Endothelial cell of umbilical vein (primary cell): ENCODE data around the gene GLYATL1B. TPM values are rescaled to one million over a fixed set of nuclear protein-coding genes. Genes with fewer than 3 reads are reported as not detected.

Experiments used
- BruUV-seq: library from RNA; stranded (reverse); fragments of 400-500 nt; replicated peaks from 2 replicates; lab custom pipeline; 2021; lab: Mats Ljungman, UMichigan
- CTCF ChIA-PET: fragments of 300-600, 350-600 bp; sonication (Branson Sonifier 250); formaldehyde crosslinking; loops from one replicate; lab custom pipeline; 2021; ENCODE audit warnings: antibody characterized with exemption, inconsistent platforms; lab: Charles Lee
- POLR2A ChIA-PET: fragments of 300-600, 350-600 bp; sonication (Branson Sonifier 250); formaldehyde crosslinking; loops from one replicate; lab custom pipeline; 2021; ENCODE audit warnings: antibody characterized with exemption, inconsistent platforms; lab: Charles Lee
- DNase-seq: peaks from one replicate; pipeline ENCODE4 v3.0.0-alpha.2; 2011; ENCODE audit warnings: low read depth, low spot score
- FAIRE-seq: peaks from 2 replicates; lab custom pipeline; 2011; peaks lifted over from hg19 to GRCh38; lab: Jason Lieb, UNC
- H2AFZ ChIP-seq: 2 replicates; pipeline ENCODE4 v1.6.0; 2012; ENCODE audit warnings: low read depth, low read length, control low read depth, inconsistent platforms
- H3K27ac ChIP-seq: 2 replicates; pipeline ENCODE4 v1.5.1; 2011; ENCODE audit warnings: low read depth, mild to moderate bottlenecking, control low read depth, low read length, moderate library complexity; ENCODE audit not compliant: insufficient read depth
- H3K27me3 ChIP-seq, 2 experiments: 2 replicates each; pipeline versions ENCODE4 v1.6.0 to v1.6.1; 2011; ENCODE audit warnings: low read length in 2 of 2, mixed read lengths in 1 of 2; ENCODE audit not compliant: control insufficient read depth in 2 of 2, insufficient read depth in 2 of 2
- H3K36me3 ChIP-seq, 2 experiments: 2 replicates in 1 of 2; 3 replicates in 1 of 2; pipeline ENCODE4 v1.5.1; 2011; ENCODE audit warnings: low read length in 2 of 2, mild to moderate bottlenecking in 1 of 2, moderate library complexity in 1 of 2; ENCODE audit not compliant: control insufficient read depth in 2 of 2, insufficient read depth in 2 of 2; ENCODE audit errors: extremely low read depth in 1 of 2
- H3K4me1 ChIP-seq: 3 replicates; pipeline ENCODE4 v1.5.1; 2011; ENCODE audit warnings: mild to moderate bottlenecking, low read length; ENCODE audit not compliant: control insufficient read depth, insufficient read depth; ENCODE audit errors: extremely low read depth
- H3K4me2 ChIP-seq: 2 replicates; pipeline ENCODE4 v1.6.1; 2011; ENCODE audit warnings: low read length, control low read depth, mixed read lengths; ENCODE audit not compliant: insufficient read depth
- H3K4me3 ChIP-seq, 3 experiments: fragments of 200-600 bp in 1 of 3; sonication (generic), shearing (Covaris generic) in 1 of 3; replicated peaks in 1 of 3; 2 replicates each; pipeline ENCODE4 v1.5.1; 2011 to 2016; ENCODE audit warnings: control low read depth in 3 of 3, low read length in 3 of 3, mild to moderate bottlenecking in 2 of 3, inconsistent platforms in 1 of 3, low read depth in 1 of 3, moderate library complexity in 1 of 3; ENCODE audit not compliant: insufficient read depth in 1 of 3
- H3K79me2 ChIP-seq: 2 replicates; pipeline ENCODE4 v1.6.0; 2012; ENCODE audit warnings: low read length, inconsistent platforms; ENCODE audit not compliant: control insufficient read depth, insufficient read depth
- H3K9ac ChIP-seq: replicated peaks from 2 replicates; pipeline ENCODE3; 2011; ENCODE audit warnings: low read length, control low read depth; ENCODE audit not compliant: insufficient read depth; ENCODE audit errors: extremely low read depth
- H3K9me1 ChIP-seq: replicated peaks from 3 replicates; pipeline ENCODE4 v1.6.0; 2011; ENCODE audit warnings: mild to moderate bottlenecking, low read length; ENCODE audit not compliant: control insufficient read depth, insufficient read depth; ENCODE audit errors: extremely low read depth
- H3K9me3 ChIP-seq: replicated peaks from 2 replicates; pipeline ENCODE4 v1.5.1; 2012; ENCODE audit warnings: low read length, inconsistent platforms; ENCODE audit not compliant: control insufficient read depth, insufficient read depth
- H4K20me1 ChIP-seq: replicated peaks from 2 replicates; pipeline ENCODE3; 2011; ENCODE audit warnings: mild to moderate bottlenecking, low read length; ENCODE audit not compliant: control insufficient read depth, insufficient read depth; ENCODE audit errors: extremely low read depth
- CTCF ChIP-seq, 2 donors: IDR thresholded peaks; 1 replicate in 1 of 2; 2 replicates in 1 of 2; pipeline ENCODE4 v1.5.1; 2011; ENCODE audit warnings: low read length in 2 of 2, mild to moderate bottlenecking in 2 of 2, moderate library complexity in 2 of 2, control low read depth in 1 of 2, inconsistent platforms in 1 of 2, low read depth in 1 of 2; ENCODE audit not compliant: insufficient read depth in 1 of 2; ENCODE audit errors: extremely low read depth in 1 of 2
- EZH2 ChIP-seq: IDR thresholded peaks from 2 replicates; pipeline ENCODE4 v1.6.1; 2012; ENCODE audit warnings: borderline replicate concordance, low read depth, mild to moderate bottlenecking, moderate library complexity, low read length, inconsistent platforms; ENCODE audit not compliant: severe bottlenecking
- FOS ChIP-seq: IDR thresholded peaks from 2 replicates; pipeline ENCODE4 v1.6.1; 2011; ENCODE audit warnings: mild to moderate bottlenecking, low read length, moderate library complexity, borderline replicate concordance; ENCODE audit not compliant: insufficient read depth
- GATA2 ChIP-seq: IDR thresholded peaks from 2 replicates; pipeline ENCODE4 v1.7.0; 2011; ENCODE audit warnings: low read depth, mild to moderate bottlenecking, moderate library complexity, mixed read lengths, low read length; ENCODE audit not compliant: insufficient read length, insufficient read depth
- JUN ChIP-seq: IDR thresholded peaks from 2 replicates; pipeline ENCODE4 v1.6.1; 2011; ENCODE audit warnings: borderline replicate concordance, low read depth; ENCODE audit not compliant: insufficient read length, insufficient read depth
- MYC ChIP-seq: IDR thresholded peaks from one replicate; pipeline ENCODE4 v1.6.1; 2011; ENCODE audit warnings: mild to moderate bottlenecking, low read depth, low read length
- POLR2A ChIP-seq: IDR thresholded peaks from 2 replicates; pipeline ENCODE4 v1.6.1; 2012; ENCODE audit warnings: low read depth, mild to moderate bottlenecking, control low read depth, low read length
- POLR2AphosphoS5 ChIP-seq: IDR thresholded peaks from 2 replicates; pipeline ENCODE4 v1.6.1; 2012; ENCODE audit warnings: low read depth, mild to moderate bottlenecking, control low read depth, low read length, moderate library complexity; ENCODE audit not compliant: insufficient read depth
- dilution Hi-C: fragments of 300-500 bp; cut with MboI; formaldehyde crosslinking; loops from one replicate; pipeline ENCODE4 v1.15.0; 2019; ENCODE audit warnings: low sequenced_read_pairs; ENCODE audit not compliant: extremely low pct_ligation_motif_present
- intact Hi-C: fragments of 100-400 bp; cut with micrococcal nuclease; formaldehyde crosslinking; loops from one replicate; pipeline ENCODE4 v1.10.0; 2022
- polyA plus RNA-seq, 4 experiments: library from polyadenylated mRNA; depleted of rRNA in 3 of 4; stranded (reverse) in 3 of 4; unstranded in 1 of 4; fragments of >200 nt; gene quantifications; 2 replicates each; pipeline versions ENCODE4 v1.2.1 to v1.2.3, GENCODE V29; 2011 to 2012; ENCODE audit warnings: missing spikeins in 1 of 4
- total RNA-seq: library from RNA; stranded (reverse); gene quantifications from 2 replicates; pipeline ENCODE4 v1.2.3, GENCODE V29; 2021
- TF ChIP-seq, protein P1 (sequence below): IDR thresholded peaks from 2 replicates; pipeline ENCODE4 v1.6.1; 2011; ENCODE audit not compliant: insufficient read depth, insufficient read length

Gene GLYATL1B
- total and polyA plus RNA-seq, 2 donors (not counting 3 experiments of a cell fraction or from before 2014, with no cell fraction given) = not detected

- Histone ChIP-seq H3K4me3 (peak within 1 kb of the TSS; percentile 69 to 90 (median 74)), H3K9me1 (no peaks in the 10 kb centered on the region), H2AFZ (peak within 1 kb of the TSS; percentile 78), H3K27ac (peak within 1 kb of the TSS; percentile 74), H3K79me2 (peaks cover 22% of the 10 kb centered on the region), H3K9ac (peak within 1 kb of the TSS; percentile 85), H4K20me1 (no peaks in the 10 kb centered on the region), H3K36me3 (peaks cover 0 to 2% of the 10 kb centered on the region in 2 experiments), H3K27me3 (no peaks in the 10 kb centered on the region), H3K4me1 (peaks cover 32% of the 10 kb centered on the region), H3K9me3 (no peaks in the 10 kb centered on the region), H3K4me2 (peak within 1 kb of the TSS; percentile 95)
- TF ChIP-seq EZH2 (no peak), GATA2 (no peak), CTCF (IDR thresholded peaks at IDR 0.05; ENCODE audit: extremely low read depth in 1 of 2, insufficient read depth in 1 of 2, low read depth in 1 of 2, low read length in 2 of 2) (peak; percentile 17 to 47), POLR2AphosphoS5 (peak; percentile 77), JUN (no peak), MYC (no peak), POLR2A (peak; percentile 66), FOS (no peak)
- TF ChIP-seq, protein P1, sequence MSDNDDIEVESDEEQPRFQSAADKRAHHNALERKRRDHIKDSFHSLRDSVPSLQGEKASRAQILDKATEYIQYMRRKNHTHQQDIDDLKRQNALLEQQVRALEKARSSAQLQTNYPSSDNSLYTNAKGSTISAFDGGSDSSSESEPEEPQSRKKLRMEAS = no peak
- ChIA-PET CTCF (interaction anchor here (0.8 to 6.0 kb wide), 14 partner anchors 8 to 490 kb away, joined by 3 to 91 read pairs (median 4); partner anchors contain the start of genes DTX4 and FAM111B), POLR2A (interaction anchor here (1.0 to 1.2 kb wide), 2 partner anchors 15 to 38 kb away, joined by 3 to 6 read pairs; no protein-coding TSS in a partner anchor)
- dilution Hi-C loops = no loop called here
- intact Hi-C loops = loop anchor here (1.0 to 5.0 kb wide), 5 partner anchors 15 to 1366 kb away; partner anchors contain the start of gene FAM111B
- TSS peak; percentile 33 for BruUV-seq
- FAIRE-seq (peak; percentile 58), DNase-seq (peak; percentile 91)
These were observed 56.7 kb downstream of the GLYATL1B start, which contains the start of gene FAM111A for GRCh38 chr11:59142530-59143507. FAM111A (plus strand) TSS chr11:59142856; CDS start chr11:59148873, 6,017 bp downstream.
